HEK293 (cell line): ENCODE data around the gene B4GALT1.

Experiments
- CTCF ChIA-PET: fragments of 350-600 bp; formaldehyde crosslinking; extraction: SDS; loops from one replicate; lab custom pipeline; 2021; ENCODE audit warnings: antibody characterized with exemption; lab: Yijun Ruan, JAX
- POLR2A ChIA-PET: fragments of 300-600 bp; formaldehyde crosslinking; extraction: SDS; loops from one replicate; lab custom pipeline; 2020; ENCODE audit warnings: antibody characterized with exemption, inconsistent platforms; lab: Yijun Ruan, JAX
- H3K27ac ChIP-seq: fragments of 200-500 bp; sonication (Bioruptor generic); 2 replicates; pipeline ENCODE4 v1.5.1; 2014; ENCODE audit warnings: low read depth, low read length, control low read depth, inconsistent platforms; ENCODE audit errors: extremely low read depth
- H3K36me3 ChIP-seq, 2 experiments: fragments of 200-500 bp in 1 of 2; sonication (Bioruptor generic) in 1 of 2; 1 replicate in 1 of 2; 2 replicates in 1 of 2; pipeline ENCODE4 v1.5.1; 2014 to 2017; ENCODE audit warnings: inconsistent platforms in 2 of 2, low read length in 2 of 2; ENCODE audit not compliant: control insufficient read depth in 2 of 2, insufficient read depth in 1 of 2
- H3K4me1 ChIP-seq: fragments of 200-500 bp; sonication (Bioruptor generic); 2 replicates; pipeline ENCODE4 v1.5.1; 2014; ENCODE audit warnings: mild to moderate bottlenecking, low read length, inconsistent platforms; ENCODE audit not compliant: control insufficient read depth, insufficient read depth
- H3K4me3 ChIP-seq: 2 replicates; pipeline ENCODE4 v1.5.1; 2011; ENCODE audit warnings: low read depth, mild to moderate bottlenecking, control low read depth, low read length, moderate library complexity
- H3K9me3 ChIP-seq: fragments of 200-500 bp; sonication (Bioruptor generic); 2 replicates; pipeline ENCODE4 v1.5.1; 2014; ENCODE audit warnings: low read depth, low read length, inconsistent platforms; ENCODE audit not compliant: control insufficient read depth, insufficient read depth
- HOXD13 ChIP-seq: sonication (generic); formaldehyde crosslinking; IDR thresholded peaks from 2 replicates; pipeline ENCODE4 v1.8.0; 2022; ENCODE audit warnings: missing genetic modification reagents, borderline replicate concordance
- KLF10 ChIP-seq: fragments of 450-650 bp; IDR thresholded peaks from 2 replicates; pipeline ENCODE4 v1.5.1; 2018; ENCODE audit warnings: missing biosample characterization, mild to moderate bottlenecking, missing genetic modification characterization
- OSR2 ChIP-seq: fragments of 450-650 bp; formaldehyde crosslinking; IDR thresholded peaks from 2 replicates; pipeline ENCODE4 v1.5.1; 2016; ENCODE audit warnings: missing biosample characterization, missing genetic modification characterization
- PRDM1 ChIP-seq: fragments of 450-650 bp; formaldehyde crosslinking; IDR thresholded peaks from 2 replicates; pipeline ENCODE4; 2016; ENCODE audit warnings: missing biosample characterization, missing genetic modification characterization
- PRDM2 ChIP-seq: fragments of 450-650 bp; formaldehyde crosslinking; IDR thresholded peaks from 2 replicates; pipeline ENCODE4 v1.5.1; 2016; ENCODE audit warnings: missing biosample characterization, missing genetic modification characterization, borderline replicate concordance
- SALL2 ChIP-seq: fragments of 450-650 bp; formaldehyde crosslinking; IDR thresholded peaks from 2 replicates; pipeline ENCODE4 v1.5.0; 2017; ENCODE audit warnings: missing biosample characterization, mild to moderate bottlenecking, missing genetic modification characterization, borderline replicate concordance
- SCRT2 ChIP-seq: fragments of 450-650 bp; formaldehyde crosslinking; IDR thresholded peaks from 2 replicates; pipeline ENCODE4 v1.5.1; 2016; ENCODE audit warnings: missing biosample characterization, missing genetic modification characterization
- ZBTB48 ChIP-seq: fragments of 450-650 bp; formaldehyde crosslinking; IDR thresholded peaks from 2 replicates; pipeline ENCODE4 v1.5.1; 2016; ENCODE audit warnings: missing biosample characterization, missing genetic modification characterization
- ZNF155 ChIP-seq: fragments of 450-650 bp; formaldehyde crosslinking; IDR thresholded peaks from 2 replicates; pipeline ENCODE4 v1.5.1; 2016; ENCODE audit warnings: missing biosample characterization, missing genetic modification characterization
- ZNF184 ChIP-seq: fragments of 450-650 bp; IDR thresholded peaks from 2 replicates; pipeline ENCODE4 v1.5.1; 2018; ENCODE audit warnings: missing biosample characterization, mild to moderate bottlenecking, missing genetic modification characterization
- ZNF24 ChIP-seq: fragments of 450-650 bp; formaldehyde crosslinking; IDR thresholded peaks from 2 replicates; pipeline ENCODE4 v1.5.1; 2016; ENCODE audit warnings: missing biosample characterization, missing genetic modification characterization
- ZNF248 ChIP-seq: fragments of 450-650 bp; formaldehyde crosslinking; IDR thresholded peaks from 2 replicates; pipeline ENCODE4 v1.5.1; 2017; ENCODE audit warnings: missing biosample characterization, missing genetic modification characterization
- ZNF274 ChIP-seq, 2 experiments: fragments of 200-500 bp in 1 of 2; fragments of 450-650 bp in 1 of 2; sonication (Bioruptor generic) in 1 of 2; formaldehyde crosslinking in 1 of 2; IDR thresholded peaks; 2 replicates each; pipeline versions ENCODE4 v1.5.1 to v1.6.1; 2014 to 2016; ENCODE audit warnings: borderline replicate concordance in 1 of 2, inconsistent platforms in 1 of 2, low read length in 1 of 2, missing biosample characterization in 1 of 2, missing genetic modification characterization in 1 of 2
- ZNF292 ChIP-seq: fragments of 450-650 bp; formaldehyde crosslinking; IDR thresholded peaks from 2 replicates; pipeline ENCODE4 v1.5.1; 2016; ENCODE audit warnings: low read depth, missing biosample characterization, missing genetic modification characterization, borderline replicate concordance
- ZNF311 ChIP-seq: fragments of 450-650 bp; formaldehyde crosslinking; IDR thresholded peaks from 2 replicates; pipeline ENCODE4 v1.5.1; 2017; ENCODE audit warnings: missing biosample characterization, missing genetic modification characterization, borderline replicate concordance
- ZNF366 ChIP-seq: fragments of 450-650 bp; formaldehyde crosslinking; conservative IDR thresholded peaks from 2 replicates; pipeline ENCODE4 v1.5.1; 2016; ENCODE audit warnings: missing biosample characterization, missing genetic modification characterization
- ZNF37A ChIP-seq: fragments of 450-650 bp; IDR thresholded peaks from 2 replicates; pipeline ENCODE4 v1.5.1; 2018; ENCODE audit warnings: missing biosample characterization, missing genetic modification characterization
- ZNF398 ChIP-seq: fragments of 450-650 bp; formaldehyde crosslinking; IDR thresholded peaks from 2 replicates; pipeline ENCODE4 v1.5.1; 2017; ENCODE audit warnings: missing biosample characterization, missing genetic modification characterization
- ZNF48 ChIP-seq: fragments of 450-650 bp; formaldehyde crosslinking; IDR thresholded peaks from 2 replicates; pipeline ENCODE4 v1.5.1; 2016; ENCODE audit warnings: missing biosample characterization, missing genetic modification characterization
- ZNF513 ChIP-seq: fragments of 450-650 bp; IDR thresholded peaks from 2 replicates; pipeline ENCODE4 v1.5.1; 2018; ENCODE audit warnings: missing biosample characterization, missing genetic modification characterization
- ZNF529 ChIP-seq: fragments of 450-650 bp; formaldehyde crosslinking; IDR thresholded peaks from 2 replicates; pipeline ENCODE4 v1.5.1; 2017; ENCODE audit warnings: missing genetic modification characterization, missing biosample characterization; ENCODE audit not compliant: insufficient replicate concordance
- ZNF580 ChIP-seq: fragments of 450-650 bp; formaldehyde crosslinking; IDR thresholded peaks from 2 replicates; pipeline ENCODE4 v1.5.1; 2016; ENCODE audit warnings: missing biosample characterization, missing genetic modification characterization
- ZNF692 ChIP-seq: fragments of 450-650 bp; formaldehyde crosslinking; IDR thresholded peaks from 2 replicates; pipeline ENCODE4 v1.5.1; 2016; ENCODE audit warnings: missing biosample characterization, missing genetic modification characterization
- ZNF701 ChIP-seq: fragments of 450-650 bp; formaldehyde crosslinking; IDR thresholded peaks from 2 replicates; pipeline ENCODE4 v1.5.1; 2016; ENCODE audit warnings: missing biosample characterization, missing genetic modification characterization

B4GALT1 gene

GRCh38 chr9:33120620-33121019, 46.5 kb downstream of the B4GALT1 start (continued):
- no peak for TF ChIP-seq ZNF580
- no peak for TF ChIP-seq ZNF529
- TF ChIP-seq SALL2 (tag by site-specific recombination): no peak
- TF ChIP-seq KLF10 (tag by site-specific recombination): no peak
- TF ChIP-seq ZNF184: no peak
- no peak for TF ChIP-seq OSR2 (tag by site-specific recombination)
- TF ChIP-seq, all 188 proteins: peak for 0

- TF ChIP-seq ZNF311 (tag by site-specific recombination) (no peak), ZNF292 (no peak), ZNF274 (IDR thresholded peaks at IDR 0.05; ENCODE audit: low read length) (no peak), ZNF274 (tag by site-specific recombination; IDR thresholded peaks at IDR 0.05; ENCODE audit: borderline replicate concordance) (no peak), ZNF701 (tag by site-specific recombination) (no peak), ZBTB48 (tag by site-specific recombination) (no peak), ZNF155 (tag by site-specific recombination) (no peak), ZNF513 (tag by site-specific recombination) (no peak), PRDM2 (tag by site-specific recombination) (no peak), HOXD13 (CRISPR knock-in tag) (no peak)
- H3K4me1 ChIP-seq: no peaks in the 10 kb centered on the region
- CTCF ChIA-PET: interaction anchor here (0.7 to 1.0 kb wide), 2 partner anchors 42 to 109 kb away, joined by 3 read pairs; no protein-coding TSS in a partner anchor
- POLR2A ChIA-PET: no interaction called here
- no peak overlapping the region for H3K4me3 ChIP-seq
- H3K27ac ChIP-seq: no peak overlapping the region
- H3K9me3 ChIP-seq: no peaks in the 10 kb centered on the region
- H3K36me3 ChIP-seq: peaks cover 0 to 42% of the 10 kb centered on the region in 2 experiments; a peak in 2 of 3 replicates
Observed at GRCh38 chr9:33117796-33118195, 49.3 kb downstream of the B4GALT1 start.

GRCh38 chr9:33117306-33117705, 49.8 kb downstream of the B4GALT1 start:
- H3K36me3 ChIP-seq: peaks cover 0 to 47% of the 10 kb centered on the region in 2 experiments; a peak in 2 of 3 replicates
- ChIA-PET POLR2A (no interaction called here), CTCF (no interaction called here)
- no peaks in the 10 kb centered on the region for H3K9me3 ChIP-seq
- no peak overlapping the region for H3K4me3 ChIP-seq
- no peak overlapping the region for H3K27ac ChIP-seq
- H3K4me1 ChIP-seq: no peaks in the 10 kb centered on the region
- no peak for TF ChIP-seq ZNF692 (tag by site-specific recombination)
- no peak for TF ChIP-seq ZNF48 (tag by site-specific recombination)
- TF ChIP-seq PRDM1: no peak
- no peak for TF ChIP-seq ZNF366 (tag by site-specific recombination)
- no peak for TF ChIP-seq ZNF24 (tag by site-specific recombination)
- TF ChIP-seq ZNF248 (tag by site-specific recombination): no peak
- TF ChIP-seq ZNF37A (tag by site-specific recombination): no peak
- TF ChIP-seq ZNF398 (tag by site-specific recombination): no peak
- no peak for TF ChIP-seq SCRT2
